NCI-H1436 treated with DMSO at 0.1 percent for 48 hours (cell line): Measurements from ENCODE around the gene LRRC8C.
"Not testable (repeated sequence)": the region's sequence is repeated elsewhere in the genome, so short reads cannot be mapped to it uniquely, and the experiment has no call there.

ENCODE experiments used
- DNase-seq: peaks from one replicate; lab custom pipeline; 2025; lab: John Stamatoyannopoulos, UW

The LRRC8C gene

DNA sequence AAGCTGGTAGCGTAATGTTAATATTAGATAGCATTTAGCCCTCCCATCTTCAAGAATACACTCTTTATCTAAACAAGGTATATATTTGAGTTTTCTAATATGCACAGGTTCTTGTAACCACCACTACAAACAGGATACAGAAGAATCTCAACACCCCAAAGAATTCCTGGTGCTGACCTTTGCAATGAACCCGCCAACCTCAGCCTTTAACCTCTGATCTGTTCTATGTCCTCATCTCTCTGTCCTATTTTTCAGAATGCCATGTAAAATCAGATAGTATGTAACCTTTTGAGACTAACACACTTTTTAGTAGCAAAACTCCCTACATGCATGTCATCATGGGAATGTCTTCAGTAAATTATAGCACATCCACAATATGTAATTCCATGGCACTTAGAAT lies 71.1 kb downstream of the LRRC8C start:
- no peak for DNase-seq

DNA sequence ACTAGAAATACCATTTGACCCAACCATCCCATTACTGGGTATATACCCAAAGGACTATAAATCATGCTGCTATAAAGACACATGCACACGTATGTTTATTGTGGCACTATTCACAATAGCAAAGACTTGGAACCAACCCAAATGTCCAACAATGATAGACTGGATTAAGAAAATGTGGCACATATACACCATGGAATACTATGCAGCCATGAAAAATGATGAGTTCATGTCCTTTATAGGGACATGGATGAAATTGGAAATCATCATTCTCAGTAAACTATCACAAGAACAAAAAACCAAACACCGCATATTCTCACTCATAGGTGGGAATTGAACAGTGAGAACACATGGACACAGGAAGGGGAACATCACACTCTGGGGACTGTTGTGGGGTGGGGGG lies 72.0 kb downstream of the LRRC8C start:
- DNase-seq = not testable (repeated sequence)

DNA sequence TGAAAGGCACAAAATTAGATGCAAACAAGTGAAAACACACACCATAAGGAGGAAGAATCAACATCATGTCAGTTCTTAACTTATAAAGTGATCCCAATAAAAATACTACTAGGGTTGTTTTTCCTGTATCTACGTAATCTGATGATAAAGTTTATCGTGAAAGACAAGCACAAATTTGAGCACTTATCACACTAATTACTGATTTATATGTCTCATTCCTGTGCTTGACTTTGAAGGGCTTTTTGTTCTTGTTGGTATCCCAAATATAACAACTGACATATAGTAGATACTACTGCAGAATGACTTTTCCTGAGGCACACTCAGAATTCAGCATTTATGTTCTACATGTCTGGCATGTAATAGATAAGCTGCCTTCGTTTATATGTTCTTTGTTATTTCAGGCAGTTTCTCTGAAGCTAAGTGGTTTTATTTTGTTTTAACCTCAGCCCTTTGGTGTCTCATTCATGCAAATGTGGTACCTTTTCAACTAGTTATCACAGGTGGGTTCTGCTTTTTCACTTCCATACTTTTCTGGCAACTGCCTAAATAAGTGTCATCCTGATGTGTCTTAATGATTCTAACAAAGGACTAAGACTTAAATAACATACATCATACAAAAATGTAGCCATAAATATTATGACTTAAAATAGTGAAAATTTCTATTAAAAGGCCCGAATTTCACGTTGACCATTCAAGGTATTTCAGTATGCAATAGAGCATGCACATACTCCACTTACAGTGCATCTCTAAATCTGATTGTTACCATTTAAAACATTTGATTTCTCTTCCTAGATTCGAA lies 73.2 kb downstream of the LRRC8C start:
- DNase-seq = no peak

DNA sequence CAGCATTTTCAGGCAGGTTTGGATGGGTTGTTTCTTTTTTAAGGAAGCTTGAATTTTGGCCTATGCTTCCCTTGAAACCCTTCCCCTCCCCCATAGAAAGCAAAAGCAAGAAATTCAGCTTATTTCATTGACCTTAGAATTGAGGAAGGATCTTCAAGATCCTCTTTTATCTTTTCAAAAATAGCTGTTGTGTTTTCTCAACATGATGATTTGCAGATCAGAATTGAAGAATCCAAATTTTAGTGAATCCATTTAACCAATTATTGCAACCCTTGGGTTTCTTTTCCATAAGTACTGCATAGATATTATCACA lies 73.7 kb downstream of the LRRC8C start:
- no peak for DNase-seq

DNA sequence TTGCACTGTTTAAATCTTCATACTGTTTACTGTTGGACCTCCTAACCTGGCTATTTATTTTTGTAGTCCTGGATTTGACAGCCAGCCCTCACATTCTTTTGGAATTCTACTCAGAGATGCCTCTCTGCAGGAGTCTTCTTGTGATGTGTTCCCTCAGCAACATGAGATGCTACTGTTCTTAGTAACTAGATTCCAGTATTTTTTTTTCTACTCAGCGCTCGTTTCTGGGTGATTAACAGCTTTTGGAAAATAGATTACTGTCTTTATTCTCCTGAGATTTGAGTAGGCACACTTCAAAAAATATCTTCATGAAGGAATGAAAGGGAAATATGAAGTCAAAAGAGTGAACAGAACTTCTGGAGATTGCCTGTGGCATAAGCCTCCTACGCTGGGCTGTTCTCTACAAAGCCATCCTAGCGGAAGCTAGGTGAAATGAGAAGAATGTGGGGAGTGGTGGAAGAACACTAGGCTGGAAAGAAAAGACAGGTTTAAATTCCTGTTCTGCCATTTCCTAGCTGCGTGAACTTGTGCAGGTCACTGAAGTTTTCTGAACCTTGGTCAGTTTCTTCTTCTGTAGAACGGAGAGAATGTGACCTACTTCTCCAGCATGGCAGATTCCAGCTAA lies 75.9 kb downstream of the LRRC8C start:
- DNase-seq = no peak

DNA sequence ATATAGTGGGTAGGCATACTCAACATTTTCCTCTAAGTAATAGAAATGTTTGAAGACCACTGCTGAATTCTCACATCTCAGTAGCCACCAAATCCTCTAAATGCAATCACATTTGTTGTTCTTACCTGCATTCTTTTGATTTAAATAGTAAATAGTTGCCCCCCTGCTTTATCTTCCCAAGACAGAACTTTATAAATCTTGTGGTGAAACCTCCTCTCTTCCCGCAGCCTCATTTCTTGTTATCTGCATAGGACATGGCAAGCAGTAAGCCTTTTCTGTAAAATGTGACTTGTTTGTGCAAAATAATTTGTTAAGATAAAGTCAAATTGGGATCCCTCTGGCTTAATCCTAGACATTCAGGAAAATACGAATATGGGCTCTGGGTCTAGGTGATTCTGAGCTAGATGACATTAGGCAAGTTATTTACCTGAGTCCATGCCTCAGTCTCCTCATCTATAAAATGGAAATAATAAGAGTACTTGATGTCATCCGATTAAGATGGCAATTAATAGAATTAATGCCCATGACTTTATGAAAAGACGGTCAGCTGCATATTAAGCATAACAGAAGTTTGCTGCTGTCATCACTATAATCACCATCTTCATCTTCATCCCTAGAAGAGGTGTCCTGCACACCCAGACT lies 77.7 kb downstream of the LRRC8C start:
- no peak for DNase-seq

DNA sequence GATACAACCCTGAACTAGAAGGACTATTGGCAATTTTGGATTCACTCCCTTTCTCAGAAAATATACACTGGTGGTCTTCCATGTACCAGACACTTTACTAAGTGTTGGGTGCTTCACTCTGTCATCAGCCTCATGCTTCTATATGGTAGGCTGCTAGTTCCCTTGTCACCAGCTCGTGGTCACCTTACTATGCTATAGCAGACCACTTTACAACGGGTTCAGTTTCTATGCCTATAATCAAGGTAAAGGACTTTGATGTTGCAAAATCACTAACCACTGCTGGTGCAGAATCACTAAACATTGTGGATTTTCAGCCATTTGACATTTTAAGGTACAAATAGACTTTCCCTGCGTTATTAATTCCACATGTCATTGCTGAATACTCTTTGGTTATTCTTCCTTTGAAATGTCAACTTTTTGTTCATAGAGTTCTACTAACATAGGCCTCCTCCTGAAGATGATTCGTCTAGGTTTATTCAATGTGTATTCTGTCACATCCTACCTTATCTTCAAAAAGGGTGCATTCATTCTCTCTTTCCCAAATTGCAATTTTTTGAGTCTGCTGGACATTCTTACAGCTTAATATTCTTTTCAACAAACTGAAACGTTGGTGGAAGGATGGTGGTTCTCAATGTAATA lies 78.3 kb downstream of the LRRC8C start:
- DNase-seq = no peak

DNA sequence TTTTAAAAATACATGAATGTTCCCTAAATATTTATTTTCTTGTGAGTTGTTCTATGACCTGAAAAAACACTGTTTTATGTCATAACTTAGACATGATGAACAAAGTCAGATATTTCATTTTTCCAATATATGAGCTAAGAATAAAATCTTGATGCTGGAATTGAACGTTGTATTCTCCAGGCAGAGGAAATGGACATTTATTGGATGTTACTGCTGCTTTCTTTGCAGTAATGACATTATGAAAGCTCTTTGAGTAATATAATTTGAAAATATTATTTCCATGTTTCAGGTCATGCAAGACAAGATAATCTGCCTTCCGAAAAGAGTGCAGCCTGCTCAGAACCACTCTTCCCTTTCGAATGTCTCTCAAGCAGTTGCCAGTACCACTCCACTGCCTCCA lies 79.5 kb downstream of the LRRC8C start:
- no peak for DNase-seq

DNA sequence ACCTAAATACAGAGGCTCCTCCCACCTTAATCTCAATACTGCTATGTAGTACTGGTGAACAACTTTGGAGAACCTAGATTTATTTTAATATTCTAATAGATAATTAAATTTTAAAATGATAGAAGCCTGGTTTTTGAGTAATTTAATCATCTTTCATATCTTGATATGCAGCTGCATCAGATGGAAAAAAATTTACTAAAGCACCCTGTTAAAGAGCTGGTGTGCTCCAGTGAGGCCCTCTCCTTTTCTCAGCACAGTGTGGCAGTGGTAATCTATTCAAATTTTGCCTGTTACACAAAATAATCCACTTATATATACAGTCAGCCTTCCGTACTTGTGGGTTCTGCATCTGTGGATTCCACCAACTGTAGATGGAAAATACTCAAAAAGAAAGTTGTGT lies 82.8 kb downstream of the LRRC8C start:
- DNase-seq = no peak

DNA sequence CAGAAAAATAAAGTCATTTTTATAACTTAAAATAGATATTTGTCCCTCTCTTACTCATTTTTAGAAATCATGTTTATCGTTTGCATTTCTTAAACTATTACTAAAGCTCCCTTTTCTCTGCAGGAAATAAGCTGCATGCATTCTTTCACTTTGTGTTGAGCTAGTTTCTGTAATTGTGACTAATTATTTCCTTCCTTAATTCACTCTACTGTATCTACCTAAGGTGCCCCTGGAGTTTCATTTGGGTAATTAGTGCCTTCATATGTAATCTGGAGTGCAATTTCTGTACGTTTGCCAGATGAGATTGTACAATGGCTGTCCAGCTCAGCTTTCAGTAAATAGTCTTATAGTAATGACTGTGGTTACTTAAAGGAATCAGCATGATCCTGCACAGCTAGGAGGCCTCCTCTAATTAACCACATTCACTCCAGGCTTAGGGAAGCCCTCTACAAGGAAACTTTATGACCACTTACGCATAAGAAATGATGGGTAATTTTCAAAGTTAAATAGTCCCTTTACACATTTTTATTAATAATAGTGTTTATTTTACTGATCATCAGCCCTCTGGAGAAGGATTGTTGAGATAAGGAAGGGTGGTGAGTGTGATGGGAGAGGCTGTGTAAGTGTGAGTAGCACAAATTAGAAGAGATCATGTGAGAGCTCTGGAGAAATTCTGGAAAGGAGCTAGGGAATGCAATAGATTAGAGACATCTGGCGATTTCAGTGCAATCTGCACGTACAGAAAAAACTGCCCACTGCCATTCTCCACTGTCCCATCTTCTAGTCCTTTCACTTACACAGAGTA lies 86.8 kb downstream of the LRRC8C start:
- peak; percentile 84 for DNase-seq

DNA sequence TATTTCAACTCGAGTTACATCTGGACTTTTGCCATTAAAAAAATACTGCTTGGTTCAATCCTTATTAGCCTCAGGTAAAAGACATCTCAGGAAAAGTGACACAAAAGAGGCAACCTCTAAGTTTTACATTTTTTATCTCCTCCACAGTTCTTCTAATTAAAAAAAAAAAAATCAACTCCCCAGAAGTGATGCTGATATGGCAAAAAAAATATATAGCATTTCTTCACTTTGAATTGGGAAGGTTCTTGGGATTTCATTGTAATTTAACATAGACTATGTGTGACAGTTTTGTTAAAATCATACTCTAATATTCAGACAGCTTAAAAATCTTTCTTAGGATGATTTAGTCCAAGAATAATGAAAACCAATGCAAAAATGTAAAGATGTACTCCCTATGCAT lies 87.9 kb downstream of the LRRC8C start:
- DNase-seq = no peak

DNA sequence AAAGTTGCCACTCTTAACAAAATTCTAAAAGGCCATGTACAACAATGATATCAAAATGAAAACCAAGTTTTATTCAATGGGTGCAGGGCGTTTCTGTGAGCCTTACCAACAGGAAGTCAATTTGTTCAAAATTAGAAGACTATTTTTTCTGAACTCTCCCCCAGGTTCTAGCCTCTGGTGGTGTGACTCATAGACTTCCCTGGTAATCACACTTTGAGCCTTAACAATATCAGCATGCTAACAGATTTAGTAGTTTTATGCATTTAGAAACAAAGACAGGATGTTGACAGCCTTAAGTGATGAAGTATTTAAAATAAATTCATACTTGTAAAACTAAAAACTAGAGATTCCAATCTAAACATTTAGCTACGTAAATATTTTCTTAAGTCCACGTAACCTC lies 88.4 kb downstream of the LRRC8C start:
- no peak for DNase-seq

DNA sequence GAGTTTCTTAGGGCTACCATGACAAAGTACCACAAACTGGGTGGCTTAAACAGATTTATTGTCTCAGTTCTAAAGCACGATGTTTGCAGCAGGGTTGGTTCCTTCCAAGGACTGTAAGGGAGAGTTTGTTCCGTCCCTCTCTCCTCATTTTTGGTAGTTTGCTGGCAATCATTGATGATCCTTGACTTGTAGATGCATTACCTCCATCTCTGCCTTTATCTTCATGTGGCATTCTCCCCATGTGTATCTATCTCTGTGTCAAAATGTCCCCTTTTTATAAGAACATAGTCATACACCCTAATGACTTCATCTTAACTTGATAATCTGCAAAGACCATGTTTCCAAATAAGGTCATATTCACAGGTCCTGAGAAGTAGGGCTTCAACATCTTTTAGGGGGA lies 90.2 kb downstream of the LRRC8C start:
- no peak for DNase-seq

DNA sequence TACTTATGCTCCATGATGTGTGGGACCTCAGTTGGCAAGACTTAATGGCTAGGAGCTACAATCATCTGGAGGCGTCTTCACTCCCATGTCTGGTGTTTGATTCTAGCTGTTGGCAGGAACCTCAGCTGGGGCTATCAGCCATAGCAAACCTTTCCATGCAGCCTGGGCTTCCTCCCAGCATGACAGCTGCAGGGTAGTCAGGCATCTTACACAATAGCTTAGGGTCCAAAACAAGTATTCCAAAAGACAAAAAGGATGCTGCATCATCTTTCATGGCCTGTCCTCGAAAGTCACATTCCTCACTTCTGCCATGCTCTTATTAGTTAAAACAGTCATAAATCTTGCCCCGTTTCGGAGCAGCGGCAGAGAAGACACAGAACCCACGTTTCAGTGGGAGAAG lies 90.9 kb downstream of the LRRC8C start:
- no peak for DNase-seq

DNA sequence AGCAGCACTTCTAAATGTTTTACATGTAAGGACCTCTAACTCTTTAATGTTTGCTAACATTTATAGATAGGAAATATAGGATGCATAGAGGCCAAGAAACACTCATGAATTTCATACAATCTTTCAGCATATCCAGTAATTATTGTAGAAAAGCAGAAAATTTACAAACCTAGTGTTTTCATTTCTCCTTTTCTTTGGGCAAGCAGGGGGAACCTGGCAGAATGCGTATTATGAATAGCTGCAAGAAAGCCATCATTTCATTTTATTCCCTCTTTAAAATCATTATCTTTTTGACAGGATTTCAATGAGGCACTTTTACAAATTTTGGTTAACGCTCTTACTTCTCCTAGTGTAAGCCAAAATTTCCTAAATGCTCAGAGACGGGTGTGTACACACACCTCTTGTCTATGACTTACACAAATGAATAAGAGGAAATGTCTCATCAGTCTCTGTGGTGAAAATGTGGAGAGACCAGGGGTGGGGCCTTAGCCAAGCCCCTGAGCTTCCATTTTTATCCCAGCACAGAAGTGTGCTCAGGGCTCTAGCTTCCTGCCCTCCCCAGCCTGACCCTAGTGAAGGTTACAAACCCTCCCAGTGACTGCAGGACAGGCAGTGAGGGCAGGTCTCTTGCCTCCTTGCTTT lies 91.6 kb downstream of the LRRC8C start:
- no peak for DNase-seq

DNA sequence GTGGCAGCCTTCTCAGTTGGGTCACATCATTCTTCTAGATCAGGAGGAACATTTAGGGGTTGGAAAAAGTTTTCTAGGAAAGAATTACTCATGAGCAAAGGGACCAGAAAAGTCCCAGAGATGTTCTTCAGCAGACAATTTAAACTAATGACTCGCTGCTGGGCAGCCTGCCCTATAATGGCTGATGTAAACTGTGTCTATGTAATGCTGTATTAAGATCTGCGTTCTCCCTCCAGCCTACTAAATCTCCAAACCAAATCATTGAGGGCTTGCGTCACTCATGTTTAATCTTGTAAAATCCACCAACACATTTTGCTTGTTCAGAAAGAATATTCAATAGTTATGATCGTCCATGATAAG lies 92.1 kb downstream of the LRRC8C start:
- no peak for DNase-seq

DNA sequence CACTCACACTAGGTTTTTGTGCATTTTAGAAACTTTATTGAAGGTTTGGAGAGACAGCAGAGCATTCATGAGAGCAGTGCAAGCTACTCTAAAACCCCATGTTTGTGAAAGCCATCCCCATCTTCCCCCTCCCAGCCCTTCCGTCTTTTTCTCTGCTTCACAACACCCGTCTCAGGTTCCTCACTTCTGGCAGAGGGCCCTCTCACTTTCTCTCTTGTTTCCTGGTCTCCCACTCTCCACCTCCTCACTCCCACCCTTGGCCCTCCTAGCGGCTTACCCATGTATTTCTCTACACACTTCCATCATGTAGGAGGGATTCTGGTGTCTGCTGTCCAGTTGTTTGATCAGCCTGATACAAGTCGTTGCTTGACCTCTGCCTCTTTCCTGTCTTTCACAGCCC lies 92.7 kb downstream of the LRRC8C start:
- DNase-seq = no peak

DNA sequence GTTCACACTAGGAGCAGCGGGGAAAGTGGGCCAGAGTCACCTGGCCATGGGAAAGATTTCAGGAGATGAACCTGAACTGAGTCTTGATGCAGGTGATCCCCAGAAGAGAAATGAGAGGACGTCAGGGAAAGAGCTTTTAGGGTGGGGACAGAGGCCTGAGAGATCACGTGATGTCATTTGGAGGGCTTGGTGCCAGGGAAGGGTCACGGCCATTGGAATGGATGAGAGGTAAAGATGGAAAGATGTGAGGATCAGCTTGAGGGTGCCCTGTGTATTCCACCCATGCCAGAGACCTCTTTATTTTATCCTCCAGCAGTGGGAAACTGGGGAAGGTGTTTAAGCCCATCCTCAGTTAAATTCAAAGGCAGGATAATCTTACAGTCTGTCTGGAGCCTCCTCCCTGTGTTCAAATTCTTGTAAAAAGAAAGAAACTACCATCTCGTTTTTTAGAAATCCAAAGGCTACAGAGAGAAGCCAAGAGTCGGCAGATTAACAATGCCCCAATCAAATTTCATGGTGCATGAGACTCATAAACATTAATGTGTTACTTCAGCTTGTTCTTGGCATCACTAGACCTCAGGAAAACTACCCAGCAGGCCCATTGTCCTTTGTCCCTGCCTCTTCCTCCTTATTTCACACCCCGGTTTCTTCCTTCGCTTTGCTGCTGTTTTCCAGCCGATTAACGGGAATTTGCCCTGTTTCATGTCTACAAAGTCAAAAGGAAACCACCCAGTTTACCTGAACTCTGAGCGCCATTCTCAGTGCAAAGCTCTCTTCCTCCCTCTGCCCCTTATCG lies 94.8 kb downstream of the LRRC8C start:
- DNase-seq = no peak

DNA sequence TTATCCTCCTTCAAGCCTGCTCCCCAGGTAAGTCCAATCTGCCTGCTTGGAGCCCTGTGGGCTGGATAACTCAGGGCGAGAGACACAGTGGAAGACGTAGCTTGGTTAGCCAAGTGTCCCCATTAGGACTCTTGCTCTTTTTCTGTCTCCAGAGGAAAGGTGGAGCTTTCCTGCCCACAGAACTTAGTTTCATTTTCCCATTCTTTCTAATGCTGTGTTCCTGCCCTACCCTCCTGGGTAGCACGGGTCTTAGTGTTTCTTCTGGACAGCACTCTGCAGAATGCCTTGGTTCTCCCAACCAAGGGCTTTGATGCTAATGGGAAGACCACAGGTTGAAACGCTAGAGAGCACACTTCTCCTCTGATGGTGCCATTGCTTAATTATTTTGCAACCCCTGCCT lies 95.5 kb downstream of the LRRC8C start:
- DNase-seq = no peak

DNA sequence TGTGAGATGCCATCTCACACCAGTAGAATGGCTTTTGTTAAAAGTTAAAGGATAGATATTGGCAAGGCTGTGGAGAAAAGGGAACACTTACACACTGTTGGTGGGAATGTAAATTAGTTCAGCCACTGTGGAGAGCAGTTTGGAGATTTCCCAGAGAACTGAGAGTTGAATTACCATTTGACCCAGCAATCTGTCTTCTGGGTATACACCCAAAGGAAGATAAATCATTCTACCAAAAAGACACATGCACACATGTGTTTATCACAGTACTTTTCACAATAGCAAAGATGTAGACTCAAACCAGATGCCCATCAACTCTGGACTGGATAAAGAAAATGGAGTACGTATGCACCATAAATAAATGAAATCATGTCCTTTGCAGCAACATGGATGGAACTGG lies 99.3 kb downstream of the LRRC8C start:
- no peak for DNase-seq

DNA sequence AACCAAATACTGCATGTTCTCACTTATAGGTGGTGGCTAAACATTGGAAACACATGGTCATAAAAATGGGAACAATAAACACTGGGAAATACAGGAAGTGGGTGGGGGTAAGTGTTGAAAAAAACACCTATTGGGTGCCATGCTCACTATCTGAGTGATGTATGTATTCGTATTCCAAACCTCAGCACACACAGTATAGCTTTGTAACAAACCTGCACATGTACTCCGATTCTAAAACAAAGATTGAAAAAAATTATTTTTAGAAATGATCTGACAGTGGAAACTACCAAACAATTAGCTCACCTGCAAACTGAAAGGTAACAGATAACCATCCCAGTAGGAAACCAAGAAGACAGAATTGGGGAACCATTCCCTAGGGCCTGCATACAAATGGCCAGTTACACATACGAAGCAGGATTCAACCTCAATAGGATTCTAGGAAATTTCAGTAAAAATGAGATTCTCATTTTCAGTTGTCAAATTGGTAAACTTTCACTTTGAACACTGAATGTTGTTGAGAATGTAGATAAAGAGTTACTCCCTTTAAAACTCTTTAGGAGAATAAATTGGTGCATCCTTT lies 99.8 kb downstream of the LRRC8C start:
- no peak for DNase-seq
